Globus pallidus (tissue), 1 donor: ENCODE results near the gene SUPT6H.
A peak's percentile ranks its signal among the peaks of the same experiment; 100 is the strongest.

Source experiments
- DNase-seq: peaks from one replicate; pipeline ENCODE4 v3.0.0-alpha.2; 2015; ENCODE audit warnings: low spot score

SUPT6H gene

DNA sequence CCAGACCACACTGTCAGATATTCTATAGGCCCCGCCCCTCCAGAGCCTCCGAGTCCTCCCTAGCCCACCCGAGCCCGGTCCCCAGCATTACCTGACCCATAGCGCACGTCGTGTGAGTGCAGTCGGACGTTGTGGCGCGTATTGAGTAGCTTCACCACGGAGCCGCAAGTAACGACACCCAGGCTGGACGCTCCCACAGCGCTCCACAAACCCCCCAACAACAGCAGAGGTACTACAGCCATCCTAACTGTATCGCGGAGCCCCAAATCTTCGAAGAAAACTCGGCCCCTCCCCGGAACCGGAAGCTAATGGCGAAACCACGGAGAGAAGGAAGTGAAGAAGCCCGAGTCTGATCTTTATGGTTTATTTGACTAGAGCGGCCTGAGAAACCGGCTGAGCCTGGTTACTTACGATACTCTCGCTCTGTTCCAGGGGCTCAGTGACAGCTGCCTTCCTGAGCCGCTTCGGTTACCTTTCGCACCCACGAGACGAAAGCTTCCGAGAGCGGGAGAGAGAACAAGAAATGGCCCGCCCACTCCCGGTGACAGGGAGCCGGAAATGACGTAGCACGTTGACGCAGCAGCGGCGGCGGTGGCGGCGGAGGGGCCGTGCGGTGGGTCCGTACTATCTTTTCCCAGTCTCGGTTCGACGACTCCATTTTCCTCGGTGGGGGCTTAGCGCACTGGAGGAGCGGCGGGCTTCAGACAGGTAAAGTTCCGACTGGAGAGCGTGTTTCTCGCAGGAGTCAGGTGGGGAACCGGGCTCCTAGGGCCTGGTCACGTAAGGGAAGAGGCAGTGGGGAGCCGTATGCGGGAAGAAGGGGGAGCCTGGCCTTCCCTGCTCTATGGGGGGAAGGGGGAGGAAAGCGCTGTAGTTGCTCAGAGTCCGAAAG lies at the start of gene SUPT6H, which contains the start of gene SDF2:
Gene SUPT6H (plus strand): TSS at position 571 of the 892 bp plus-strand sequence. CDS start 11,197 bp downstream, outside the sequence.
Gene SDF2 (minus strand): TSS at position 272 of the 892 bp plus-strand sequence. CDS start 30 bp downstream, at position 242.
- DNase-seq = peak; percentile 88

- no peak for DNase-seq
Measured at GRCh38 chr17:28612531-28612930, 49.5 kb upstream of the SUPT6H start.

DNA sequence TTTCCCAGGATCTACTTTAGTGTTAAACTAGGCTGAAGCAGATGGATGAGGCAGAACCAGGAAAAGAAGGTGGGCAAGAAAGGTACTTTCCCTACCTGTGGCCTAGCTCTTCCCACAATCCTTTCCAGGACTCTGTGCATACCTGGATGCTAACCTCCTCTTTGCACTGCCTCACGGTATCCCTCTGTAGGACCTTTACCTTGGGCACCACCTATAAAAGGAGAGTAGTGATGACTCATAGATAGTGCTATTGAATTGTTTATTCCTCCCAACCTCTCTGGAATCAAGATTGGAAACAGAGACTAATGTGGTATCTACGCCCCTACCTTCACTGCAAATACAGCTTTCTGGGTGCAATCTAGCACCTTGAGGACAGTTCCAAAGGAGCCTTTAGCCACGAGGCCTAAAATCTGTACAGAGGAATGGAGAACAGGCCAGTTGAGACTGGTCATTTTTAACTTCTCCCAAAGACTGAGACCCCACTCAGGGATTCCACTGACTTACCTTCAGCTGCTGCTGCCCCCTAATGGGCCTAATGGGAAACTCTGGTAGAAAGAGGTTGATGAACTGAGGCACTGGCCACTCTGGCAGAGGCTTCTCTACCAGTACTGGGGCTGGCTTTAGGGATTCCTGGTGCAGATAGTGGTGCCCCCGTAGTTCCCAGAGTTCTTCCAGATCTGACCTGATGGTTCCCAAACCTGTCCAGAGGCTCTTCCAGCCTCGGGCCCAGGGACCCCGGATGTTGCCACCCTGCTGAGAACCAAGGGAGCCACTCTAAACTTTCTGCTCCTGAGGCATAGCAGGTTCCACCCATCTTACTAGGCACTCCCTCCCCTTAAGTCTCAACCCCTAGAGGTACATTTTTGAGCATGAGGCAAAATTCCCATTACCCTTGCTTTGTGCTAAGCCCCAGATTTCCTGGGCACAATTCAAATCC lies 48.8 kb upstream of the SUPT6H start:
- DNase-seq = peak; percentile 29

DNA sequence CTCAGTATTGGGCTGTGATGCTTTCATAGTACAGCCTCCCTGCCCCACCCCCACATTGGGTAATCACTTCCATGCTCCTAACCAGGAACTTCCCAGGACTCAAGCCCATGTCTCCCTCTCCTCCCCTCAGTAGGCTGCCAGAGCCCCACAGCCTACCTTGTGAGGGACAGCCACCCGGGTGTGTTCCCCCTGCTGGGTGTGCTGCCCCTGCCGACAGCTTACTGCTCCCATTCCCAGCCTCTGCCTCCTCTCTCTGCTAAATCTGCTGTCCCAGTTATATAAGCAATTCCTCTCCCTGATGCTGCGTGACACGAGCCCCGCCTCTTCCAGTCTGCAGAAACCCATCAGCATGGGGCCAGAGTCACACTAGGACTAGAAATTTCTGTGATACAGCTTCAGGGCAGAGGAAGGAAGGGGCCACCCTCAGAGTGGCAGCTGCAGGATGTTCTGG lies 48.0 kb upstream of the SUPT6H start, which contains the start of gene RSKR:
Gene RSKR (minus strand): TSS at position 255 of the 451 bp plus-strand sequence. CDS start 24 bp downstream, at position 231.
- DNase-seq = no peak

DNA sequence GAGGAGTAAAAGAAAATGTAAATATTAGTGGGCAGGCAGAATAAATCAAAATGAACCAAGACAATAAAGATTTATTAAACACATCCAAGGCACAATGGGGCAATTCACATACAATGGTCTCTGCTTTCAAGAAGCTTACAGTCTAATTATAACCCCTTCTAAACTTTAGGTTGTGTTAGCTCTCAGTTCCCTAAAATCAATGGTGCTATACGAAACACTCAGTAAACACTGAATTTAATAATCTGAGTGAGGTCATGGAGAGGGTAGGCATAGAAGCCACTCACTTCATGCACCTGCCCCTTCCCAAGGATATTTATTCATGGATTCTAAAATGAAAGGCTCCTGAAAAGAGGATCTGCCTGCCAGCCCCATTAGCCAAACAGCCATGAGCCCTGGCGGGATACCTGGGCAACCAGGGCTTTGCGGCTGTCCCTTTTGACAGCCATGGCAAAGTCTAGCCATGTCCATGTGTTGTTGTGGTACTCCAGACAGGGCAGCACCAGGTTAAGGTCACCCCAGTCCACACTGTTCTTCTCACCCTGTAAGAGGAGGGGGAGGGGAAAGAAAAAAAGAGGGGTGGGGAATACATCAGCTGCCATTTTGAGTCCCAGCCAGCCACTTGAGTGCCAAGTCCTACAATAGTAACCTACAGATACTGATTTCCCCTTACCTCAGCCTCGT lies 46.6 kb upstream of the SUPT6H start:
- no peak for DNase-seq

DNA sequence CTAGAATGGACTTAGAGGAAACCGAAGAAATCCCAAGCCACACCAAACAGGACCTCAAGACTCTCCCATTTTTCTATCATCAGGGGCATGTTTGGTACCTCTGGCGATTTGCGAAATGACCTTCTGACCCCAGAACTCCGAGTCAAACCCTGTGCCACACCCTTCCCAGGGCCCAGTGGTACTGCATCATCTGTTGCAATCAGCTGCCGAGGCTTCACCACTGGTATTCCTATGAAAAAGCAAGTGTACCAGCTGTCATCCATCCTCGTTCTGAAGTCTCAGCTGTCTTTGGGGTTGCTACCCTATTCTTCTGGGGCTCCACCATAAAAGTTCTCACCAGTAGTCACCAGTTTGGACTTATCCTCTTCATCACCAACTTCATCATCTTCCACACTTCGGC lies 45.7 kb upstream of the SUPT6H start:
- DNase-seq = no peak

- no peak for DNase-seq
Measured at GRCh38 chr17:28618464-28618863, 43.5 kb upstream of the SUPT6H start.

- no peak for DNase-seq
Measured at GRCh38 chr17:28620010-28620409, 42.0 kb upstream of the SUPT6H start.

DNA sequence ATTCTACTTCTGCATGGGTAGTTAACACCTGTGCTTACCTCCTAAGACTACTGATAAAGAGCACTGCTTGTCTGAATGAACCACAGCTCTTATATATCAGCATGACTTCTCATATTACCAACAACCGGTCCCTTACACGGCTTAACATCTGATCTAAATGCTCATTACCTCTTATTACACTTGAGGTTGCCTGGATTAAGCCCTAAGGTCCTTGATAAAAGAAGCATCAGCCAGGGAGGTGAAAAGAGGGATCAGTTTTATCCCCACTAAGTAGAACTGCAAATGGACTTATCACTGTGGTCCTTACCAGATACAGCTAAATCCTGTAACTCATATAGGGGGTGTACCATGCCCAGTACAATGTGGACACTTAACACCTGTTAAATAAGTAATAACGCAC lies 39.8 kb upstream of the SUPT6H start:
- no peak for DNase-seq

DNA sequence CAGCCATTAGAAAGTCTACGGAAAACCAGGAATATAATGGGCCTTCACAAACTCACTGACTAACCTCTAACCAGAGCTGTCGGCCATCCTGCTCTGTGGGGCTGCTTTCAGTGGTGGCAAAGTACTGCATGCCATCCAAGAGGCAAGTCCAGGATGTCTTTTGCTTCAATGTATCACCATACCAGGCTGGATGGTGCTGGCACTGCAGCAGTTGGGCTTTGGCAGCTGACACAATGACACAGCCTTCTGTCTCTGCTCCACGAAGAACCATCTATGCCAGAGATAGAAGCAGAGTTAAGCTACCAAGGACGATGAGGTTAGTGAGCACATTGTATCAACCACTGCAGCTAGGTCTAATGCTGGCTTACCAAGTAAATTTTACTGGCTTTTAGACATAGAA lies 38.3 kb upstream of the SUPT6H start:
- no peak for DNase-seq

GRCh38 chr17:28624148-28624547 lies 37.9 kb upstream of the SUPT6H start:
- DNase-seq = no peak

GRCh38 chr17:28626818-28627217 lies 35.2 kb upstream of the SUPT6H start:
- peak; percentile 24 for DNase-seq

GRCh38 chr17:28634206-28634865 lies 27.7 kb upstream of the SUPT6H start:
- no peak for DNase-seq

DNA sequence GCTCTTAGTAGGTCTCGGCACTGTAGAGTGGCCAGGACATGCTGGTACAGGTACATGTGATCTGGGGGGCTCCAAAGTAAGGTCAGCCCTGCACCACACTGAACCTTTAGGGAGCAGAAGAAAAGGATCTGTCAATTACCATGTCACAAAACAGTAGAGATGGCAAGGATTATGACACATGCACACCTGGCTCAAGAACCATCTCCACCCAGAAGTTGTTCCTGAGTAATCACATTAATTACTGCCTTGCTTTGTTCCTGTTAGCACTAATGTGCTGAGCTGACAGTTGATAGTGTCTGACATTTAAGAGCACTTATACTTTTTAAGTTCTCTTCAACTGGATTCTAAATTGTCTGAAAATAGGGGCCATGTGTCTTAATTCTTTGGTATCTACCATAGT lies 26.5 kb upstream of the SUPT6H start:
- no peak for DNase-seq

DNA sequence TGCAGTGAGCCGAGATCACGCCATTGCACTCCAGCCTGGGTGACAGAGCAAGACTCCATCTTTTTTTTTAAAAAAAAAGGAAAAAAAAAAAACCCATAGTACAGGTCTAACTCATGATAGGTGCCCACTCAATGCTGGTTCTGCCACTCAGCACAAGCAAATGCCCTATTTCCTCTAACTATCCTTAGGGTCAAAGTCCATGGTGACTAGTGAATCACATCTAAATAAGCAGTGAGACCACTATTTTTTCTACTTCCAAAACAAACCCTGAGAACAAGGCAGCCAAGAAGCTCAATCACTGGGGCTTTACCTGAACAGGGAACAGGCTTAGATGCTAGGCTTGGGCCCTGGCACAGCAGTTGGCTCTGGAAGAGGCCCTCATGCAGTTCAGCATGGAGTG lies 20.4 kb upstream of the SUPT6H start:
- DNase-seq = no peak

DNA sequence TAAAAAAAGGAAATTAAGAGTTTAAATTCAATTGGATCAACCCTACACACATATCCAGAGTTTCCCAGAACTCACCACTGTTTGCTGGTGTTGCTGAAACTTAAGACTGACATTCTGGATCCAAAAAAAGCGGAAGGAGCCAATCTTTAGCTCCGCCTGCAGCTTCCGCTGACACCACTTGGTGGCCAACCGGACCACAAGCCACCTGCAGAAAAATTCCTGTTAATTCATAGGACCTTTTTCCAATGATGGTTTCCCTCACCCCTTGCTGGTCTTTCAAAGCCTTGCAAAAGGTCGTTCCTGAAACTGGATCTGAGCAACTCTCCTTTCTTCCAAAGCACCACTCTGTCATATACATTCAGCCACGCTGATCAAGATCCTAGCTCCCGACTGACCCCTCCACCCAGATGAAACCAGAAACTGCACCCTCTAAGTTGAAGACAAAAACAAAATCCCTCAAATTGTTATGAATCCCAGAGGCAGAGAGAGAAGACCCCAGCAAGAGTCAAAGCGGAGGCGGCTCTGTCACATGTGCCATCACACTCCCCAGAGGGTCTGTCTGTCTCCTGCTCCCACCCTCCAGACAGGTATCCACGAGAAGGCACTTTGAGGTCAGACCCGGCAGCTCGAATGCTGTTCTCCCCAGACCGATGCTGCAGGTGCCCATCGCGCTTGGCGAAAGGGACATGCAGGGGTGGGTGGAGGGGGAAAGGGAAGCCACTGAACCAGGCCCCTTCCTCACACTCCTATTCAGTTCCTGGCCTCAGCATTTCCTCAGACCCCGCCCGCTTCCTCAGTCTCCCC lies 17.8 kb upstream of the SUPT6H start:
- peak; percentile 34 for DNase-seq

- peak; percentile 95 for DNase-seq
Measured at GRCh38 chr17:28644787-28645575, 17.0 kb upstream of the SUPT6H start, which contains the start of gene BLTP2. Gene BLTP2 (minus strand): TSS chr17:28645158. CDS start chr17:28645056, 102 bp downstream.

DNA sequence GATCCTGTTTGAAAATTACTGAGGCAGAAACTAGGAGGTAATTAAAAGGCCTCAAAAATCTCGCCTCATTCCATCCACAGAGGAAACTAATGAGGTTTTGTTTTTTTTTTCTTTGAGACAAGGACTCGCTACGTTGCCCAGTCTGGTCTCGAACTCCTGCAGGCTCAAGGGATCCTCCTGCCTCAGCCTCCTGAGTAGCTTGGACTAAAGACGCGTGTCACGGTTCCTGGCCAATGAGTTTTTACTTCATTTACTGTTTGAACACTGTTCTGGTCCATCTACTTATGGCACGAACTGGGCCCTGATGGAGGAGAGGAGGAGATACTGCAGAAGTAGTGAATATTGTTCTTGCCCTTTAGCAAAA lies 16.4 kb upstream of the SUPT6H start:
- no peak for DNase-seq

GRCh38 chr17:28646039-28646754 lies 15.8 kb upstream of the SUPT6H start:
- DNase-seq = no peak
